GM21528 (cell line): ENCODE results near the gene NAGPA.

ENCODE experiments used
- ATAC-seq: cut with Tn5 transposase; IDR thresholded peaks from one replicate; pipeline ENCODE4 v1.9.1; 2021; ENCODE audit warnings: mild to moderate bottlenecking, moderate library complexity; ENCODE audit not compliant: unreplicated experiment, low FRiP score

Gene NAGPA

DNA sequence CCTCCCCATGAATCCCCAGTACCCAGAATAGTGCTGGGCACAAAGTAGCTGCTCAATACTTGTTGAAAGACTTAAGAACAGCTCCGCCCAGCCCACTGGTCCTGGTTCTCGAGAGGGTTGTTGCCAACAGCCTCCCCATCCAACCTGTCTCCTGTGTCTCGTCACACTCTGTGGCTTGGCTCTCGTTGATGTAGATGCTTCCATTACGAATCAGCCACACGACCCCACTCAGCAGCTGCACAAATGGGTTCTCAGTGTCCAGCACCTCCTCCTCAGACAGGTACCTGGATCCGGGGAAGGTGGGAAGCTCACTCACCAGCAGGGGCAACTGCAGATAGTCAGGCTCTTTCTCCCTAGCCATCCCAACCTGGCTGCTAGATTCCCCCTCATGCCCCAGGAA, 2.1 kb downstream of the NAGPA start:
- no peak for ATAC-seq

DNA sequence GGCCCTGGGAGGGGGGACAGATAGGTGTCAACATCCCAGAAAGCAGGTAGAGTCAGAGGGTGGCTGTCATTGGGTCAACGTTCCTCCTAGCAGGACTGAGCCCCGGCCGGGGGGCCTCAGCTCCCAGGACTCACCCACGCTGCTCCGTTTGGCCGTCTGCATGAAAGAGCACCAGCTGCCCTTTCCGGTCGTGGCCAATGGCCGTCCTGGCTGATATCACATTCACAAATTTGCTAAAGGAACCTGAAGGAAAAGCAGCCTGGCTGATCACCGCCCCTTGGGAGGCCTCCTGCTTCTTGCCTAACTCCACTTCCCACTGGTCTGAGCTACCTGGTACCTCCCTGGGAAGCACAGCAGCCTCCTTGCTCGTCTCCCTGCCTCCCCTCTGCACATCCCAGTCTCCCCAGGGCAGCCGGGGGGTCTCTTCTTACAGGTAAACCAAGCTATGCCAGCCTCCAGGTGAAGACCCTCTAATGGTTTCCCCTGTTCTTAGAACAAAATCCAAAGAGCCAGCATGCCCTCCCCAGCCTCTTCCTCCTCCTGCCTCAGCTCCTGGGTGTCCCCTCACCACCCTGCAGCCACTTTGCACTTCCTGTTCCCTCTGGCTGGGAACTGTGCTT, 3.4 kb downstream of the NAGPA start:
- ATAC-seq, result no peak

DNA sequence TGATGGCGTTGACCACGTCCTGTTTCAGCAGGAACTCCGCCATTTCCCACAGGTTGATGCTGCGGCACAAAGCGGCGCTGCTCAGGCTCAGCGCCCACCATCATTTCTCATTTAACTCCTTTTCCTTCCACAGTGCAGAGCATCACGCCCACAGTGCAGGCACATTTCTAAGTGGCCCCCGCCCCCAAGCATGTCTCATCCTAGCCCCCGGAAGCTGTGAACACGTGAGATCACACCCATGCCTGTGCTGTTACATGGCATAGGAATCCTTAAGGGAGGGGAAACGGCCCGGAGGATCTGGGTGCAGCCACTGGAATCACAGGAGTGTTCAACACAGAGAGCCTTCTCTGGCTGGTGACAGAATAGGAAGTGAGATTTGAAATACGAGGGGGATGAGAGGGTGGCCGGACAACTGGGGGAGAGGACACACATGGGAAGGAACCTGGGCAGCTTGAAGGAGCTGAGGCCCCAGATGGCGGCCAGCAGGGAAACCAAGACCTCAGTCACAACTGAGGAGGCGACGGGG, 4.7 kb downstream of the NAGPA start:
- no peak for ATAC-seq

DNA sequence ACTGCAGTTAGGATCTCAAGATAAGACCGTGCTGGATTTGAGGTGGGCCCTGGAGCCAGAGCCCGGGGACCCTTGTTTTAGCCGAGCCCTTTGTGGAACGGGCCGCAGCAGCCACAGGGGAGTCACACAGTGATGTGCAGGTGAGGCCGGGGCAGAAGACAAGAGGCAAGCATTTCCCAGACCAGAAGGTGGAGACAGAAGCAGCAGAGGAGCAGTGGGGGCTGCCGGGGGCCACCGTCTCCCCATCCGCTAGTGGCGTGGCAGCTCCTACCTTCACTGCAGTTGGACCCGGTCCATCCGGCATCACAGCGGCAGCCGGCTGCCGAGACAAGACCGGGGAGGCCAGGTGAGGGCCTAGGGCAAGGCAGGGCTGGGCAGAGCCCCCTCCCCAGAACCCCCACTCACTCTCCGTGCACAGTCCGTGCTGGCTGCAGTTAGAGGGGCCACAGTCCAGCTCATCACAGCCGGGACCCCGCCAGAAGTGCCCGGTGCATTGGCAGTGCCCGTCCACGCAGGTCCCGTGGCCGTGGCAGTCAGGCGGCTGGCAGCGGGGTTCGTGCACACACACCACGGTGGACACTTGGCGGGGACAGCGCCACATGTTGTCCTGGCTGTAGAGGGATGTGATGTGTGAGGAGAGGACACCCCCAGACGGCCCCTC, 6.0 kb downstream of the NAGPA start:
- ATAC-seq, result no peak

- ATAC-seq, result no peak
These were observed 6.6 kb downstream of the NAGPA start for GRCh38 chr16:5027086-5027485.

GRCh38 chr16:5026664-5027063, 7.1 kb downstream of the NAGPA start:
- no peak for ATAC-seq

- ATAC-seq, result no peak
These were observed 8.5 kb downstream of the NAGPA start for GRCh38 chr16:5025171-5025632.

GRCh38 chr16:5024632-5025031, 9.1 kb downstream of the NAGPA start:
- ATAC-seq, result no peak

GRCh38 chr16:5022521-5022920, 11.2 kb downstream of the NAGPA start:
- no peak for ATAC-seq

- ATAC-seq, result no peak
These were observed 13.2 kb downstream of the NAGPA start for GRCh38 chr16:5020551-5020950.

DNA sequence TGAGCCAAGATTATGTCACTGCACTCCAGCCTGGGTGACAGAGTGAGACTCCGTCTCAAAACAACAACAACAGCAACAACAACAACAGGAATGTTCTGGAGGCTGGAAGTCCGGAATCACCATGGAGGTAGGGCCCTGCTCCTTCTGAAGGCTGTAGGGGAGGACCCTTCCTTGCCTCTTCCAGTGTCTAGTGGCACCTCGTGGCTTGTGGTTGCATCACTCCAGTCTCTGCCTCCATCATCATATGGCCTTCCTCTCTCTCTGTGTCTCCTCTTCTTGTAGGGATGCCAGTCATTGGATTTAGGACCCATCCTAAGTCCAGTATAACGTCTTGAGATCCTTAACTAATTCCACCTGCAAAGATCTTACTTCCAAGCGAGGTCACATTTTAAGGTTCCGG, 14.0 kb downstream of the NAGPA start:
- no peak for ATAC-seq

DNA sequence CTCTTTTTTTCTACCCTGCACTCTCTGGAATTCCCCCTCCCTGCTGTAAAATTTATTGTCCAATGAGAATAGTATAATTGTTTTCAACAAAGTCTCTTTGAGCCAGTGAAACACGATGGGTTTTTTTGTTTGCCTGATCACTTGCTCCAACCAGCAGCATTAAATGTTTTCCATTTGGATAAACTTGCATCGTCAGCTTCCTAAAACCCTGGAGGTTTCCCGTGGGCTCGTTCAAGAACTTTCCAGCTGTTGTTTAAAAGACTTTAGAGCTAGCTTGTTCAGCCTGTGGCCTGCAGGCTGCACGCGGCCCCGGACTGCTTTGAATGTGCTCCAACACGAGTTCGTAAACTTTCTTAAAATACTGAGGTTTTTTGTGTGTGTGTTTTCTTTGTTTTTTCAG, 14.9 kb downstream of the NAGPA start:
- no peak for ATAC-seq

DNA sequence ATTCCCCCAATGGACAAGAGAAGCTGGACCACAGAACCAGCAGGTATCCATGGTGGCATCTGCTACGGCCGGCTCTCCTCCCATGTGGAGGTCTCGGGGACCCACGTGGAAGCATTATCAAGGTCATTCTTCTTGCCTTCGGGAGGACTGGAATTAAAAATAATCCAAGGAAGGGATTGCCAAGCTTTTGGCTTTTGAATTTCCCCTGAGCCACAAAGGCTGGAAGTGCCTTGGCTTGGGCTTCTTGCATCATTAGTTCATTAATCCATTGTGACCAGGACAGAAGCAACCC, 16.1 kb downstream of the NAGPA start:
- ATAC-seq, result no peak

- no peak for ATAC-seq
These were observed 16.6 kb downstream of the NAGPA start for GRCh38 chr16:5016967-5017677.

DNA sequence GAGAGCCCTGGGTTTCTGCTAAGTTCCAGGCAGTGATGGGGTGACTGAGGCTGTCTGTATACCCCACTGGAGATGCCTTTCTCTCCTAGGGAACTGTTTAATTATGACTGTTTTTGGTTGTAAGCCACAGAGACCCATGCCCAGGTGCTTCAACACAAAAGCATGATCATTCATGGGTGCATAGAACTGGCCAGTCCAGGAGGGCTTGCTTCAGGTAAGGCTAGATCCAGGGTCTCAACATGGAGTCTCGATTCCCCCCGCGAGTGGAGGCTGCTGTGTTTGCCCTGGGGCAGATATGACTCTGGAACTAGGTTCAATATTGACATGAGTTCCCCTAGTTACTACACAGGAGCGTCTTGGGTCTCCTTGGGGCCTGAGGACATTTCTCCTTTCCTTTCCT, 17.8 kb downstream of the NAGPA start:
- ATAC-seq, result no peak

DNA sequence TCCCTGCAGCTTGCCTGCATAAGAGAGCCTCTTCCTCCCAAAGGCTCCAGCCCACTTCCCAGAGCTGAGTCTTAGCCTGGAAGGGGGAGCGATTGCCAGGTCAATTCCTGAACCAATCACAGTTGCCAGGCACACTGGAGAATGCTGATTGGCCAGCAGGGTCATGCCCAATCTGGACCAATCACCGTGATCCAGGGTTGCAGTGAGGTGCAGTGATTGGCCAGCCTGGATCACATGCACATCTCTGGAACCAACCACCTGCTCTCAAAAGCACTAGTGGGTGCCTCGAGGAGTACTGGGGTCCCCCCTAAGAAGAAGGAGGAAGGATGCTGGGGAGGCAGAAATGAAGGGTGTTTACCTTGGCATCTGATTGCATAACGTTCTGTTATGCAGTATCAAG, 18.4 kb downstream of the NAGPA start:
- no peak for ATAC-seq

DNA sequence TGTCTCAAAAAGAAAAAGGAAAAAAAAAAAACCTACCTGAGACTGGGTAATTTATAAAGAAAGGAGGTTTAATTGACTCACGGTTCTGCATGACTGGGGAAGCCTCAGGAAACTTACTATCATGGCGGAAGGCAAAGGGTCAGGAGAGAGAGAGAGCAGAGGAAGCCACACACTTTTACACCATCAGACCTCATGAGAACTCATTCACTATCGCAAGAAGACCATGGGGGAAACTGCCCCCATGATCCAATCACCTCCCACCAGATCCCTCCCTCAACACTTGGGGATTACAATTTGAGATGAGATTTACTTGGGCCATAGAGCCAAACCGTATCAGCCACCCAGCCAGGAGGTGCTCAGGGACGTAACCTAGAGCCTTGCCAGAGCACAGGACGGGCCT, 20.8 kb downstream of the NAGPA start:
- no peak for ATAC-seq

DNA sequence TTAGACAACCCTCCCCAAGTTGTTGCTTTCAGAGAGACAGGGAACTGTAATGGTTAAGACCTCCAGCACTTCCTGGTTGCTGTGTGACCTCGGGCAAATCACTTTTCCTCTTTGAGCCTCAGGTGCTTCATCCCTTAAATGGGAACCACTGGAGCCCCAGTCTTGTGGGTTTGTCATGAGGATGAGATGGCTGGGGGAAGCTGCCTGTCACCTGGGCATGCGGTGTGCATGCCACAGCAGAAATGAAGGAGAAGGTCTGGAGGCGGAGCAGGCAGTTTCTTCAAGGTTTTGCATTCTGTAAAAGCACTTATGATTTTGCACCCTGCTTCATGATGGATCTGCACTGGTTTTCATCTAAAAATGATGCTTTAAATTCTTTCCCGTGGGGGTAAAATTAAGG, 22.1 kb downstream of the NAGPA start:
- no peak for ATAC-seq

DNA sequence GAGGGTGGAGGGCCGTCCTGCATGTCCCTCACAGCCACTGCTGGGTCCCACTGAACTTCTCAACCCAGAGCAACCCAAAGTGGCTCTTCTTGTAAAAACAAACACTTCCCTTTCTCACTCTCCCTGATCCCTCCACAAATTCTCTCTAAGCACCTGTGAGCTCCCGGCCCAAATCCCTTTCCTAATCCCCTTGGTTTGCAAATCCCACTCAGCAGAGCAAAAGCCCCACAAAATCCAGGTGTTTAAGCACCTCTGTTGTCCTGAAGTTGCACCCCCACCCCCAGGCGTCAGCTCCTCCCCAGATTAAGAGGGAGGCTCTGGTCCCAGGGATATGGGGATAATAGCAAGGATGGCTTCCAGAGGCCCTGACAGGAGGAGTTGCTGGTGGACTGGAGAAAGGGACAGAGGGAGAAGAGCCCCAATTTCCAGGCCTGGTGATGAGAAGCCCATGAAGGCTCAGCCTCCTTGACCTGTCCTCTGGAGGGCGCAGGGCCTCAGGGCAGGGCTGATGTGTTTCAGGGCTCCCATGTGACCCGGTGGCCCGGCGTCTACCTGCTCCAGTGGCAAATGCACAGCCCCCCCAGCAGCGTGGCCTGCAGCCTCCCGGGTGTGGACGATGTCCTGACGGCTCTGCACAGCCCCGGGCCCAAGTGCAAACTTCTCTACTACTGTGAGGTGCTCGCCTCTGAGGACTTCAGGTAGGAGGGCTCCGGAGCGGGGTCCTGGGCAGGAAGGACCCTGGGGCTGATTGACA, 23.0 kb downstream of the NAGPA start:
- ATAC-seq, result no peak

DNA sequence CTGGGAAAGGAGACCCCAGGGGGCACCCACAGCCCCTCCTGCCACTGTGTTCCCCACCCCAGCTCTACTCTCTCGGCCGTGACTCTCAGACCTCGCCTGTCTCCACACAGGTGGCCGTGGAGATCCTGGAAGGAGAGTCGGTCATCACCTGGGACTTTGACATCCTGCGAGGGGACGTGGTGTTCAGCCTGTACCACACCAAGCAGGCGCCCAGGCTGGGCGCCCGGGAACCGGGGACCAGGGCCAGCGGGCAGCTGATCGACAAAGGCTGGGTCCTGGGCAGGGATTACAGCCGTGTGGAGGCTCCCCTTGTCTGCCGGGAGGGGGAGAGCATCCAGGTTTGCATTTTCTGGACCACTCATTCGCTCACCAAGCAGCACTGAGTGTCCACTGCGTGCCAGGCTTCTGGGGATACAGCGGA, 25.4 kb downstream of the NAGPA start:
- ATAC-seq, result no peak

DNA sequence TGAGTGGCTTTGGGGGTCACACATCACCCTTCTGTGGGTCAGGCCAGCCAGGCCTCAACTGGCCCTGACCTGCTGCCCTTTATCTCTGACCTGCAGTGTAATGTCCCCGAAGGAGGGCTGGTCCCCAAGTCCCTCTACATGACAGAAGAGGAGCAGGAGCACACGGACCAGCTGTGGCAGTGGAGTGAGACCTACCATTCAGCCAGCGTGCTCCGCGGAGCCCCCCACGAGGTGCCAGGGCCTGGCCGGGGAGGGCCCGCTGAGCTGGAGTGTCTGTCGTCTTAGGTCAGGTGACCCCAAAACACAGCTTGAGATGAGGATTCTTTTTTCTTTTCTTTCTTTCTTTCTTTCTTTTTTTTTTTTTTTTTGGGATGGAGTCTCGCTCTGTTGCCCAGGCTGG, 26.5 kb downstream of the NAGPA start:
- no peak for ATAC-seq
